PC-9 (cell line): ENCODE results near the gene ATP6V1G2.

Experiments
- EZH2 ChIP-seq: fragments of 200-600 bp; sonication (generic); IDR thresholded peaks from 2 replicates; pipeline ENCODE4 v1.8.0; 2017; ENCODE audit warnings: antibody characterized with exemption, low read depth
- TF ChIP-seq, protein P1 (sequence below): fragments of 200-600 bp; sonication (generic); conservative IDR thresholded peaks from 2 replicates; pipeline ENCODE4 v1.6.1; 2017; ENCODE audit warnings: mixed run types, antibody characterized with exemption, mild to moderate bottlenecking, moderate library complexity

DNA sequence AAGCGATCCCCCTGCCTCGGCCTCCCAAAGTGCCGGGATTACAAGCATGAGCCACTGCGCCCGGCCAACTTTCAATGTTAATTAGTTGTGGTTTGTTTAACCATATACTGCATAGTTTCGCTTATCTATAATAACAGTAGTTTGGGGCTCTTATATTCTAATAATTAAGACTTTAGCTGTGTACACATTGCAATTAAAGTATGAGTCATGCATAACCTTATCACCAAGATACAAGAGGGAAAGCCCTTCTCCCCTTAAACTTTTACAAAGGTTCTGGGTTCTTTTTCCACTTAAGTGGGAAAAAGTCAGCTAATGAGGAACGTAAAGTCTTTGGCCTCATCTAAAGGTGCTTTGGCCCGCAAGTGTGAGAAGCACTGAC is 20.9 kb downstream of the ATP6V1G2 start:
- TF ChIP-seq, protein P1, sequence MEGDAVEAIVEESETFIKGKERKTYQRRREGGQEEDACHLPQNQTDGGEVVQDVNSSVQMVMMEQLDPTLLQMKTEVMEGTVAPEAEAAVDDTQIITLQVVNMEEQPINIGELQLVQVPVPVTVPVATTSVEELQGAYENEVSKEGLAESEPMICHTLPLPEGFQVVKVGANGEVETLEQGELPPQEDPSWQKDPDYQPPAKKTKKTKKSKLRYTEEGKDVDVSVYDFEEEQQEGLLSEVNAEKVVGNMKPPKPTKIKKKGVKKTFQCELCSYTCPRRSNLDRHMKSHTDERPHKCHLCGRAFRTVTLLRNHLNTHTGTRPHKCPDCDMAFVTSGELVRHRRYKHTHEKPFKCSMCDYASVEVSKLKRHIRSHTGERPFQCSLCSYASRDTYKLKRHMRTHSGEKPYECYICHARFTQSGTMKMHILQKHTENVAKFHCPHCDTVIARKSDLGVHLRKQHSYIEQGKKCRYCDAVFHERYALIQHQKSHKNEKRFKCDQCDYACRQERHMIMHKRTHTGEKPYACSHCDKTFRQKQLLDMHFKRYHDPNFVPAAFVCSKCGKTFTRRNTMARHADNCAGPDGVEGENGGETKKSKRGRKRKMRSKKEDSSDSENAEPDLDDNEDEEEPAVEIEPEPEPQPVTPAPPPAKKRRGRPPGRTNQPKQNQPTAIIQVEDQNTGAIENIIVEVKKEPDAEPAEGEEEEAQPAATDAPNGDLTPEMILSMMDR, result no peak
- TF ChIP-seq EZH2, result no peak
